ENCODE measurements around the gene MKRN2.

- TF ChIP-seq, protein P1, sequence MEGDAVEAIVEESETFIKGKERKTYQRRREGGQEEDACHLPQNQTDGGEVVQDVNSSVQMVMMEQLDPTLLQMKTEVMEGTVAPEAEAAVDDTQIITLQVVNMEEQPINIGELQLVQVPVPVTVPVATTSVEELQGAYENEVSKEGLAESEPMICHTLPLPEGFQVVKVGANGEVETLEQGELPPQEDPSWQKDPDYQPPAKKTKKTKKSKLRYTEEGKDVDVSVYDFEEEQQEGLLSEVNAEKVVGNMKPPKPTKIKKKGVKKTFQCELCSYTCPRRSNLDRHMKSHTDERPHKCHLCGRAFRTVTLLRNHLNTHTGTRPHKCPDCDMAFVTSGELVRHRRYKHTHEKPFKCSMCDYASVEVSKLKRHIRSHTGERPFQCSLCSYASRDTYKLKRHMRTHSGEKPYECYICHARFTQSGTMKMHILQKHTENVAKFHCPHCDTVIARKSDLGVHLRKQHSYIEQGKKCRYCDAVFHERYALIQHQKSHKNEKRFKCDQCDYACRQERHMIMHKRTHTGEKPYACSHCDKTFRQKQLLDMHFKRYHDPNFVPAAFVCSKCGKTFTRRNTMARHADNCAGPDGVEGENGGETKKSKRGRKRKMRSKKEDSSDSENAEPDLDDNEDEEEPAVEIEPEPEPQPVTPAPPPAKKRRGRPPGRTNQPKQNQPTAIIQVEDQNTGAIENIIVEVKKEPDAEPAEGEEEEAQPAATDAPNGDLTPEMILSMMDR (IDR thresholded peaks at IDR 0.05) = no peak
- TF ChIP-seq EP300 (IDR thresholded peaks at IDR 0.05) = no peak
- TF ChIP-seq POLR2AphosphoS5 (IDR thresholded peaks at IDR 0.05) = no peak
- TF ChIP-seq POLR2A (IDR thresholded peaks at IDR 0.05) = no peak
Measured at GRCh38 chr3:12557473-12558100, 700 bp downstream of the MKRN2 start.
